Gastroesophageal sphincter (tissue), 3 donors: Measurements from ENCODE around the gene AUTS2.

ENCODE experiments used
- POLR2A ChIP-seq, 2 donors: fragments of 450-650 bp; IDR thresholded peaks; one replicate each; pipeline ENCODE4 v1.6.1; 2017; ENCODE audit warnings: antibody characterized with exemption in 2 of 2, mild to moderate bottlenecking in 2 of 2, moderate library complexity in 1 of 2
- POLR2AphosphoS5 ChIP-seq: sonication (generic); formaldehyde crosslinking; IDR thresholded peaks from one replicate; pipeline ENCODE4 v1.6.1; 2017; ENCODE audit warnings: antibody characterized with exemption
- TF ChIP-seq, protein P1 (sequence below), 4 experiments: fragments of 200-600 bp in 2 of 4; fragments of 450-650 bp in 2 of 4; sonication (generic) in 1 of 4; IDR thresholded peaks; one replicate each; pipeline ENCODE4 v1.5.1; 2017 to 2019; ENCODE audit warnings: antibody characterized with exemption in 4 of 4, mild to moderate bottlenecking in 2 of 4, moderate library complexity in 2 of 4

DNA sequence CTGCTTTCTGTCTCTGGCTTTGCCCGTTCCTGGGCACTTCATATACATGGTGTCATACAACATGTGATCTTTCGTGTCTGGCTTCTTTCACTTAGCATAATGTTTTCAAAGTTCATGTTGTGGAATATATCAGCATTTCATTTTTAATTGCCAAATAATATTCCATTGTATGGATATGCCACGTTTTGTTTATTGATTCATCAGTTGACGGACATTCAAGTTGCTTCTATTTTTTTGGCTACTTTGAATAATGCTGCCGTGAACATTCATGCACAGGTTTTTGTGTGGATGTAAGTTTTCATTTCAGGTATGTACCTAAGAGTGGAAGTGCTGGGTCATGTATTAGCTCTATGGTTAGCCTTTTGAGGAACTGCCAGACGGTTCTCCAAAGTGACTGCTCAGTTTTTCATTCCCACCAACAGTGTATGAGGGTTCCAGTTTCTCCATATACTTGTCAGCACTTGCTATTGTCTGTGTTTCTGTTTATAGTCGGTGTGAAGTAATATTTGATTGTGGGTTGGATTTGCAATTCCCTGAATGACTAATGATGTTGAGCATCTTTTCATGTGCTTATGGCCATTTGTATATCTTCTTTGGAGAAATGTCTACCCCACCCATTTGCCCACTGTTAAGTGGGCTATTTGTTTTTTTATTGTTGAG, 1132.3 kb downstream of the AUTS2 start:
- TF ChIP-seq, protein P1, sequence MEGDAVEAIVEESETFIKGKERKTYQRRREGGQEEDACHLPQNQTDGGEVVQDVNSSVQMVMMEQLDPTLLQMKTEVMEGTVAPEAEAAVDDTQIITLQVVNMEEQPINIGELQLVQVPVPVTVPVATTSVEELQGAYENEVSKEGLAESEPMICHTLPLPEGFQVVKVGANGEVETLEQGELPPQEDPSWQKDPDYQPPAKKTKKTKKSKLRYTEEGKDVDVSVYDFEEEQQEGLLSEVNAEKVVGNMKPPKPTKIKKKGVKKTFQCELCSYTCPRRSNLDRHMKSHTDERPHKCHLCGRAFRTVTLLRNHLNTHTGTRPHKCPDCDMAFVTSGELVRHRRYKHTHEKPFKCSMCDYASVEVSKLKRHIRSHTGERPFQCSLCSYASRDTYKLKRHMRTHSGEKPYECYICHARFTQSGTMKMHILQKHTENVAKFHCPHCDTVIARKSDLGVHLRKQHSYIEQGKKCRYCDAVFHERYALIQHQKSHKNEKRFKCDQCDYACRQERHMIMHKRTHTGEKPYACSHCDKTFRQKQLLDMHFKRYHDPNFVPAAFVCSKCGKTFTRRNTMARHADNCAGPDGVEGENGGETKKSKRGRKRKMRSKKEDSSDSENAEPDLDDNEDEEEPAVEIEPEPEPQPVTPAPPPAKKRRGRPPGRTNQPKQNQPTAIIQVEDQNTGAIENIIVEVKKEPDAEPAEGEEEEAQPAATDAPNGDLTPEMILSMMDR (IDR thresholded peaks at IDR 0.05): no peak
- TF ChIP-seq POLR2A (IDR thresholded peaks at IDR 0.05) (no peak), POLR2AphosphoS5 (no peak)
